Neural cell (in vitro differentiated cells): ENCODE measurements around the gene BRF1. TPM values are rescaled to one million over a fixed set of nuclear protein-coding genes. Genes with fewer than 3 reads are reported as not detected.

Source experiments
- H2AFZ ChIP-seq: fragments of 200-600, 300-800 bp; sonication (generic), shearing (Covaris generic); 2 replicates; pipeline ENCODE4 v1.6.0; 2014; ENCODE audit warnings: low read depth, mild to moderate bottlenecking, antibody characterized with exemption, low read length, moderate library complexity
- H3F3A ChIP-seq: fragments of 200-600 bp; shearing (Covaris generic); 2 replicates; pipeline ENCODE4 v1.6.1; 2016; ENCODE audit warnings: mild to moderate bottlenecking, moderate library complexity, mixed read lengths, antibody characterized with exemption, low read length; ENCODE audit not compliant: insufficient read depth, poor library complexity, severe bottlenecking
- H3K27ac ChIP-seq: fragments of 200-600, 300-800 bp; sonication (generic), shearing (Covaris generic); 2 replicates; pipeline ENCODE4 v1.5.1; 2014; ENCODE audit warnings: mild to moderate bottlenecking, low read length, moderate library complexity
- H3K27me3 ChIP-seq: fragments of 300-800, 200-600 bp; sonication (generic), shearing (Covaris generic); 2 replicates; pipeline ENCODE4 v1.6.0; 2014; ENCODE audit warnings: mild to moderate bottlenecking, low read depth, low read length, moderate library complexity; ENCODE audit not compliant: insufficient read depth
- H3K36me3 ChIP-seq: fragments of 300-800, 200-600 bp; sonication (generic), shearing (Covaris generic); 2 replicates; pipeline ENCODE4 v1.5.1; 2014; ENCODE audit warnings: mild to moderate bottlenecking, antibody characterized with exemption, low read length, moderate library complexity; ENCODE audit not compliant: insufficient read depth
- H3K4me2 ChIP-seq: fragments of 300-800, 200-600 bp; sonication (generic), shearing (Covaris generic); 2 replicates; pipeline ENCODE4 v1.6.0; 2014; ENCODE audit warnings: mild to moderate bottlenecking, low read length
- H3K4me3 ChIP-seq: fragments of 300-800, 200-600 bp; sonication (generic), shearing (Covaris generic); 2 replicates; pipeline ENCODE4 v1.5.1; 2014; ENCODE audit warnings: mild to moderate bottlenecking, low read length, moderate library complexity
- H3K79me2 ChIP-seq: fragments of 200-600 bp; shearing (Covaris generic); replicated peaks from 2 replicates; pipeline ENCODE4 v1.6.0; 2014; ENCODE audit warnings: mild to moderate bottlenecking, low read length, moderate library complexity; ENCODE audit not compliant: insufficient read depth
- H3K9ac ChIP-seq: fragments of 300-800, 200-600 bp; sonication (generic), shearing (Covaris generic); 2 replicates; pipeline ENCODE4 v1.6.1; 2016; ENCODE audit warnings: mild to moderate bottlenecking, low read length, mixed read lengths
- H3K9me2 ChIP-seq: fragments of 200-600 bp; shearing (Covaris generic); 2 replicates; pipeline ENCODE4 v1.6.1; 2016; ENCODE audit warnings: mild to moderate bottlenecking, low read length, mixed read lengths; ENCODE audit not compliant: insufficient read depth
- H3K9me3 ChIP-seq: fragments of 200-600, 300-800 bp; sonication (generic), shearing (Covaris generic); 2 replicates; pipeline ENCODE4 v1.6.1; 2016; ENCODE audit warnings: mild to moderate bottlenecking, mixed run types, low read length, moderate library complexity, mixed read lengths
- H4K20me1 ChIP-seq: fragments of 200-600 bp; shearing (Covaris generic); 2 replicates; pipeline ENCODE4 v1.6.1; 2016; ENCODE audit warnings: mild to moderate bottlenecking, mixed run types; ENCODE audit not compliant: insufficient read depth
- EP300 ChIP-seq: fragments of 450-650 bp; conservative IDR thresholded peaks from 2 replicates; pipeline ENCODE4 v1.6.1; 2014; ENCODE audit warnings: antibody characterized with exemption, mild to moderate bottlenecking, moderate library complexity; ENCODE audit not compliant: poor library complexity, severe bottlenecking
- EZH2 ChIP-seq: fragments of 200-600, 300-800 bp; shearing (Covaris generic), sonication (generic); IDR thresholded peaks from 2 replicates; pipeline ENCODE4 v1.6.1; 2014; ENCODE audit warnings: antibody characterized with exemption, low read length, borderline replicate concordance, mild to moderate bottlenecking; ENCODE audit not compliant: insufficient read depth, poor library complexity, severe bottlenecking
- MXI1 ChIP-seq: fragments of 450-650 bp; conservative IDR thresholded peaks from 2 replicates; pipeline ENCODE4 v1.6.1; 2014; ENCODE audit warnings: antibody characterized with exemption, mild to moderate bottlenecking; ENCODE audit not compliant: poor library complexity, severe bottlenecking
- POLR2AphosphoS5 ChIP-seq: IDR thresholded peaks from 2 replicates; pipeline ENCODE4 v1.6.1; 2012
- RAD21 ChIP-seq: fragments of 450-650 bp; conservative IDR thresholded peaks from 2 replicates; pipeline ENCODE4 v1.6.1; 2014; ENCODE audit warnings: antibody characterized with exemption, mild to moderate bottlenecking, moderate library complexity
- SMC3 ChIP-seq: fragments of 450-650 bp; conservative IDR thresholded peaks from 2 replicates; pipeline ENCODE4 v1.6.1; 2014; ENCODE audit warnings: antibody characterized with exemption, mild to moderate bottlenecking, moderate library complexity; ENCODE audit not compliant: poor library complexity
- TAF1 ChIP-seq: IDR thresholded peaks from 2 replicates; pipeline ENCODE4 v1.6.1; 2012; ENCODE audit warnings: low read depth
- polyA plus RNA-seq: library from polyadenylated mRNA; depleted of rRNA; stranded (reverse); fragments of >200 nt; gene quantifications from 2 replicates; pipeline ENCODE4 v1.2.3, GENCODE V29; 2014
- TF ChIP-seq, protein P1 (sequence below): fragments of 450-650 bp; IDR thresholded peaks from 2 replicates; pipeline ENCODE4 v1.5.1; 2014; ENCODE audit warnings: antibody characterized with exemption, mild to moderate bottlenecking, moderate library complexity; ENCODE audit not compliant: poor library complexity, severe bottlenecking
- TF ChIP-seq, protein P2 (sequence below): IDR thresholded peaks from 2 replicates; pipeline ENCODE4 v1.6.1; 2012; ENCODE audit warnings: borderline replicate concordance

The BRF1 gene
- polyA plus RNA-seq, 1 donor from 2014 or later: 69.4 TPM

DNA sequence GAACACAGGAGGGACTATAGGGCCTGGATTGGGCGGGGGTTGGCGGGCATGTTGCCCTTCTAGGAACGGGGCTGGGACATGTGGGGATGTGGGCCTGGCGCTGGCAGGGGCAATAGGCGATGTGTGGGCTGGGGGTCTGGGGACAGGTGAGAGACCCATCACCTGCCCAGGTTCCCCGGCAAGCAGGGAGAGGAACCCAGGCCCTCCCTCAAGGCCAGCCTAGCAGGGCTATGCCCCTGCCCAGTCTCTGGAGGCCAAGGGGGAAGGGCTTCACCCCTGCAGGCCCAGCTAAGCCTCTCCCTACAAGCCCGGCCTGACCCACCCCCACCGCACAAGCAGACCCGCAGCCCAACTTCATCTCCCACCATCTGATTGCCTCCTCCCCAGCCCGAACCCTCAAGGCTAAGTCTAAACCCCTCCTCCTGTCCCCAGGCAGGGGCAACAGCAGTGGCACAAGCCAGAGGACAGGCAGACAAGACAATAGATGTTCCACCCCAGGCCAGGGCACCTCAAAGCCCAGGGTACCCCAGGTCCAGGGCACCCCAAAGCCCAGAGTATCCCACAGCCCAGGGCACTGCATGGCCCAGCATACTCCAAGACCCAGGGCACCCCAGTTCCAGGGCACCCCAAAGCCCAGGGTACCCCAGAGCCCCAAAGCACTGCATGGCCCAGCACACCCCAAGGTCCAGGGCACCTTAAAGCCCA, 138.7 kb downstream of the BRF1 start:
- Histone ChIP-seq H3K4me2 (no peak overlapping the region), H3K79me2 (no peaks in the 10 kb centered on the region), H3F3A (no peaks in the 10 kb centered on the region), H3K9ac (no peak overlapping the region), H3K9me2 (no peaks in the 10 kb centered on the region), H3K27ac (no peak overlapping the region), H4K20me1 (no peaks in the 10 kb centered on the region), H3K27me3 (peaks cover 5% of the 10 kb centered on the region), H2AFZ (no peak overlapping the region), H3K36me3 (no peaks in the 10 kb centered on the region), H3K4me3 (no peak overlapping the region), H3K9me3 (no peaks in the 10 kb centered on the region)
- TF ChIP-seq RAD21 (no peak), POLR2AphosphoS5 (no peak), SMC3 (no peak), MXI1 (no peak), EP300 (no peak), TAF1 (no peak)
- TF ChIP-seq, protein P1, sequence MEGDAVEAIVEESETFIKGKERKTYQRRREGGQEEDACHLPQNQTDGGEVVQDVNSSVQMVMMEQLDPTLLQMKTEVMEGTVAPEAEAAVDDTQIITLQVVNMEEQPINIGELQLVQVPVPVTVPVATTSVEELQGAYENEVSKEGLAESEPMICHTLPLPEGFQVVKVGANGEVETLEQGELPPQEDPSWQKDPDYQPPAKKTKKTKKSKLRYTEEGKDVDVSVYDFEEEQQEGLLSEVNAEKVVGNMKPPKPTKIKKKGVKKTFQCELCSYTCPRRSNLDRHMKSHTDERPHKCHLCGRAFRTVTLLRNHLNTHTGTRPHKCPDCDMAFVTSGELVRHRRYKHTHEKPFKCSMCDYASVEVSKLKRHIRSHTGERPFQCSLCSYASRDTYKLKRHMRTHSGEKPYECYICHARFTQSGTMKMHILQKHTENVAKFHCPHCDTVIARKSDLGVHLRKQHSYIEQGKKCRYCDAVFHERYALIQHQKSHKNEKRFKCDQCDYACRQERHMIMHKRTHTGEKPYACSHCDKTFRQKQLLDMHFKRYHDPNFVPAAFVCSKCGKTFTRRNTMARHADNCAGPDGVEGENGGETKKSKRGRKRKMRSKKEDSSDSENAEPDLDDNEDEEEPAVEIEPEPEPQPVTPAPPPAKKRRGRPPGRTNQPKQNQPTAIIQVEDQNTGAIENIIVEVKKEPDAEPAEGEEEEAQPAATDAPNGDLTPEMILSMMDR: no peak
- TF ChIP-seq, protein P2, sequence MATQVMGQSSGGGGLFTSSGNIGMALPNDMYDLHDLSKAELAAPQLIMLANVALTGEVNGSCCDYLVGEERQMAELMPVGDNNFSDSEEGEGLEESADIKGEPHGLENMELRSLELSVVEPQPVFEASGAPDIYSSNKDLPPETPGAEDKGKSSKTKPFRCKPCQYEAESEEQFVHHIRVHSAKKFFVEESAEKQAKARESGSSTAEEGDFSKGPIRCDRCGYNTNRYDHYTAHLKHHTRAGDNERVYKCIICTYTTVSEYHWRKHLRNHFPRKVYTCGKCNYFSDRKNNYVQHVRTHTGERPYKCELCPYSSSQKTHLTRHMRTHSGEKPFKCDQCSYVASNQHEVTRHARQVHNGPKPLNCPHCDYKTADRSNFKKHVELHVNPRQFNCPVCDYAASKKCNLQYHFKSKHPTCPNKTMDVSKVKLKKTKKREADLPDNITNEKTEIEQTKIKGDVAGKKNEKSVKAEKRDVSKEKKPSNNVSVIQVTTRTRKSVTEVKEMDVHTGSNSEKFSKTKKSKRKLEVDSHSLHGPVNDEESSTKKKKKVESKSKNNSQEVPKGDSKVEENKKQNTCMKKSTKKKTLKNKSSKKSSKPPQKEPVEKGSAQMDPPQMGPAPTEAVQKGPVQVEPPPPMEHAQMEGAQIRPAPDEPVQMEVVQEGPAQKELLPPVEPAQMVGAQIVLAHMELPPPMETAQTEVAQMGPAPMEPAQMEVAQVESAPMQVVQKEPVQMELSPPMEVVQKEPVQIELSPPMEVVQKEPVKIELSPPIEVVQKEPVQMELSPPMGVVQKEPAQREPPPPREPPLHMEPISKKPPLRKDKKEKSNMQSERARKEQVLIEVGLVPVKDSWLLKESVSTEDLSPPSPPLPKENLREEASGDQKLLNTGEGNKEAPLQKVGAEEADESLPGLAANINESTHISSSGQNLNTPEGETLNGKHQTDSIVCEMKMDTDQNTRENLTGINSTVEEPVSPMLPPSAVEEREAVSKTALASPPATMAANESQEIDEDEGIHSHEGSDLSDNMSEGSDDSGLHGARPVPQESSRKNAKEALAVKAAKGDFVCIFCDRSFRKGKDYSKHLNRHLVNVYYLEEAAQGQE: no peak

DNA sequence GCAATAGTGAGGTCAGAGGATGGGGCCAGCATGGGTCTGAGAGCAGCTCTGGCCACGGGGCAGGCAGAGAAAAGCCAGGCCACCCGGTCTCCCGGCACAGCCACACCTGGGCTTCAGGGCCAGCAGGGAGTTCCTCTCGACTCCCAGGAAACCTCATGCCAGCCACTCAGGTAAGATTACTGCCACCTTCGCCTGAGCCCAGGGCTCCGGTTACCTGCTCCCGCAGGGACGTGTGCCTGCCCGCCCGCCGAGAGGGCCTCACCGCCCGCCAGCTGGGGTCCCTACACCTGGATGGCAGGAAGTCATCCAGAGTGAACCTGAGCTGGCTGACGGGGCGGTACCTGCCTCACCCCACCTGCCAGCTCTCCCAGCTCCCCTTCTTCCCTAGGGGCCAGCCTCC, 139.5 kb downstream of the BRF1 start:
- no peak overlapping the region for H3K4me2 ChIP-seq
- no peak overlapping the region for H2AFZ ChIP-seq
- H4K20me1 ChIP-seq: no peaks in the 10 kb centered on the region
- no peak overlapping the region for H3K9ac ChIP-seq
- no peaks in the 10 kb centered on the region for H3K9me2 ChIP-seq
- no peak overlapping the region for H3K4me3 ChIP-seq
- no peaks in the 10 kb centered on the region for H3K79me2 ChIP-seq
- H3K9me3 ChIP-seq: no peaks in the 10 kb centered on the region
- no peaks in the 10 kb centered on the region for H3K36me3 ChIP-seq
- H3K27ac ChIP-seq: no peak overlapping the region
- H3F3A ChIP-seq: no peaks in the 10 kb centered on the region
- no peaks in the 10 kb centered on the region for H3K27me3 ChIP-seq
- TF ChIP-seq POLR2AphosphoS5 (no peak), EZH2 (no peak), MXI1 (no peak), SMC3 (no peak), TAF1 (no peak), RAD21 (no peak), EP300 (no peak)
- TF ChIP-seq, protein P2: no peak
- TF ChIP-seq, protein P1: no peak
